GM18861 (cell line): ENCODE results near the gene NCMAP.

Experiments
- ATAC-seq: cut with Tn5 transposase; IDR thresholded peaks from one replicate; pipeline ENCODE4 v1.9.1; 2021; ENCODE audit not compliant: unreplicated experiment

NCMAP gene

GRCh38 chr1:24570265-24571125 is 14.6 kb downstream of the NCMAP start:
- ATAC-seq: no peak

- no peak for ATAC-seq
Observed at GRCh38 chr1:24572301-24572700, 16.4 kb downstream of the NCMAP start.

- no peak for ATAC-seq
Observed at GRCh38 chr1:24575905-24576587, 20.2 kb downstream of the NCMAP start.

DNA sequence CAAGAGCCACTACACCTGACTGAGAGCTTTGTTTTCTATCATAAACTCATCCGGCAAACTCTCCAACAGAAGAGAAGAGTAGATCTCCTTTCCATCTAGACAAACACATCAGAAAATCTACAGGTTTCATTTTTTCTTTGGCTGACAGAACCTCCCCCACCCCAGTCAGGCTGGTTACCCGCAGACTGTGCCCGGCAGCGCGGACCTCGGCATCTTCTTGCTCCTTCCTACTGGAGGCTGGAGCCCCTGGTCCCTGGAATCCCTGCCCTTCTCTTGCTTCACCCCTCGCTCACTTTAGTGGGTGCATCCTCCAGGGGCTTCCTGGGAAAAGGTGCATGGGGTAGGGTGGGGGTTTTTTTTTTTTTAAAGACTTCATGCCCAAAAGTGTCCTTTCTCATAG is 23.0 kb downstream of the NCMAP start:
- ATAC-seq: no peak

- ATAC-seq: no peak
Observed at GRCh38 chr1:24580756-24581155, 24.9 kb downstream of the NCMAP start.

DNA sequence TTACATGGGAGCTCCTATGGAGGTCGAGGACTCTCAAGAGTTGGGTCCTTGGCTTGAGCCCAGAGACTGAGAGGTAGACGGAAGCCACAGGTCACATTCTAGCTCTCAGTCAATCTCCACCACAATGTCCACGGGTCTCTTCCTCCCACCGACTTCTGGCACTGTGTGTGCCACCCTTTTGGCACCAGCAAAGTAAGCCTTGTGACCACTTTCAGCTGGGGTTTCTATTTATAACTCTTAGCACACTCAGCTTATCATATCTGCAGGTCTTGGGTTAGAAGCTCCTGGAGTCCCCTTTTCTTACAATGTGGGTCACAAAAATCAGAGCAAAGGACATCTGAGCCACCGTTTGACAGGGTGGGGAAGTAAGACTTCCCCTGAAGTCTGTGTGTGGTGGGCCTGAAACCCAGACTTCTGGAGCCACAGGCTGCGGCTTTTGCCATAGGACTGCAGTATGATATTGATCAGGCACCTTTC is 28.3 kb downstream of the NCMAP start:
- no peak for ATAC-seq

GRCh38 chr1:24586119-24586518 is 30.2 kb downstream of the NCMAP start:
- no peak for ATAC-seq

GRCh38 chr1:24586970-24587820 is 31.3 kb downstream of the NCMAP start:
- peak; percentile 66 for ATAC-seq

- no peak for ATAC-seq
Observed at GRCh38 chr1:24588573-24588972, 32.7 kb downstream of the NCMAP start.

GRCh38 chr1:24589200-24589599 is 33.3 kb downstream of the NCMAP start:
- ATAC-seq: no peak

GRCh38 chr1:24591781-24592180 is 35.9 kb downstream of the NCMAP start:
- no peak for ATAC-seq

- no peak for ATAC-seq
Observed at GRCh38 chr1:24594328-24594598, 38.4 kb downstream of the NCMAP start.

DNA sequence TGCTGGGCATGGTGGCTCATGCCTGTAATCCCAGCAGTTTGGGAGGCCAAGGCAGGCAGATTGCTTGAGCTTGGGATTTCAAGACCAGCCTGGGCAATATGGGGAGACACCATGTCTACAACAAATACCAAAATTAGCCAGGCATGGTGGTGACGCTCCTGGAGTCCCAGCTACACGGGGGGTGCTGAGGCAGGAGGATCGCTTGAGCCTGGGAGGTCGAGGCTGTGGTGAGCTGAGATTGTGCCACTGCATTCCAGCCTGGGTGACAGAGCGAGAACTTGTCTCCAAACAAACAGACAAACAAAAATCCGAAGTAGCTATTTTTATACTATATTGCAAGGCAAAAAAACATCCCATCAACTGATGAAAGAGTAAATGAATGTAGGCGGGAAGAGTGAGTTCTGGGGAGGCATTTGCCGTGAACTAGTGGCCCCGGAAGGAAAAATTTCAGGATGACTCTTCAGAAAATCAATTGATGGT is 40.6 kb downstream of the NCMAP start:
- ATAC-seq: no peak

- no peak for ATAC-seq
Observed at GRCh38 chr1:24599265-24599664, 43.4 kb downstream of the NCMAP start.

- ATAC-seq: no peak
Observed at GRCh38 chr1:24600551-24600950, 44.7 kb downstream of the NCMAP start.

DNA sequence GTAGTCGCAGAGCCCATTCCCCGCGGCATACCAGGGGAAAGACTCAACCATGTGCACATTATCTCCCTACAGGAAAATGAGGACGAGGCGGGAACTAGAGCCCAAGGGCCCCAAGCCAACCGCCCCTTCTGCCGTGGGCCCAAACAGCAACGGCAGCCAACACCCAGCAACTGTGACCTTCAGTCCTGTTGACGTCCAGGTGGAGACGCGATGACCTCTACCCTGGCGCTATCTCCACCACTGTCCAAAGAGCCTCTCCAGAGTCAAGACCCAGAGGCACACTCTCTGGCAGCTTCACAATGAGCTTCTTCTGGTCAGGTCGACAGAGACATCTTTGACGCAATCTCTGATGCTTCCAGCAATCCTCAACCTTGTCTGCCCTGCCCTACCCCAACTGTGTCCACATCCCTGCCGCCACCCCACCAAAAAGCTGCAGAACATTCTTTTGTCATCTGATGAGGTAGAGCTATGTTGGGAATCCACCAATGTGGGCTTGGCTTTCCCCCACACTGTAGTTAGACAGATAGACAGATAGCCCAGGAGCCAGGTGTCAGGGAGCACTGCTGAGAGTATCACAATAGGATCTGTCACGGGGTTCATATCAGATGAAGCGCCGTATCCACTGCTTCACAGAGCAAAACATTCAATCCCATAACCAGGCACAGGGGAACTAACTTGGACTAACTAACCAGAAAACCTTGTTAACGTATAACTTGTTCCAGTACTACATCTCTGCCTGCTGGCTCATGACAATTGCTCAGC is 49.8 kb downstream of the NCMAP start:
- ATAC-seq: no peak

- no peak for ATAC-seq
Observed at GRCh38 chr1:24606296-24606605, 50.4 kb downstream of the NCMAP start.

DNA sequence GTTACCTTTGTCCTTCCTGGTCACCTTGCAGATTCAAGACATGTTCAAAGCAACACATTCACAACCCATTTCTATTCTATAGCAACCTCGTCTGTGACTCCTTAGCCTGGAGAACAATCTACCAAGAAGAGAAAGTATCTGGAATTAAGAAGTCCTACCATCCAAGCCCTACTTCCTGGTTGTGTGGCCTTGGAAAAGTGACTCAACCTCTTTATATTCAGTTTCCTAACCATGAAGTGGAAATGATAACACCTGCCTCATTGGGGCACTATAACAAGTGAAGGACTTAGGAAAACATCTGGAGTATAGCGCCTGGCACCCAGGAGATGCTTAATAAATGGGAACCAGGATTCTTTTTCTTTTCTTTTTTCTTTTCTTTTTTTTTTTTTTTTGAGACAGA is 50.7 kb downstream of the NCMAP start:
- no peak for ATAC-seq

DNA sequence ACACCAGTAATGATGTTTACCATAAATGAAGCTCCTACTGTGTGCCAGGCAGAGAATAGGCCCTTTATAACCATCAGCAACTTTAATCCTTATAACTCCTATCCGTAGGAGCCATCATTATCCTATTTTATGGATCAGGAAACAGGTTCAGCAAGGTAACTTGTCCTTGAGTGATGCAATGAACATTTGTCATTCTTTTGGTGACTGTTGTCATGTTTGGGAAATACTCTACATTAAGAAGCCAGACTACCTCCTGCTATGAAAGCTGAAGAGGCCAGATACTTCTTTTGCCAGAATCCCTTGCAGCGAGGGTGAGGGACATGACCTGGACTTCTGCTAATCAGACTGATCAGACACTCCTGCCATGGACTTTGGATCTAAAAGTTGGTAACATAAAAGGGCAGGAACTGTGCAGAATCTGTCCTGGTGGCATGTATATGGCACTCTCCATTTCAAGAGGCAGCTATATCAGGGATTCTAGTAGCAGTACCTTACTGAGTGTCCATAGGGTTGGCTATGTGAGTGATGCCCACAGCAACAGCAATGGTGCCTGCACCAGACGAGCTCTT is 54.1 kb downstream of the NCMAP start:
- no peak for ATAC-seq

GRCh38 chr1:24619376-24619775 is 63.5 kb downstream of the NCMAP start:
- no peak for ATAC-seq

DNA sequence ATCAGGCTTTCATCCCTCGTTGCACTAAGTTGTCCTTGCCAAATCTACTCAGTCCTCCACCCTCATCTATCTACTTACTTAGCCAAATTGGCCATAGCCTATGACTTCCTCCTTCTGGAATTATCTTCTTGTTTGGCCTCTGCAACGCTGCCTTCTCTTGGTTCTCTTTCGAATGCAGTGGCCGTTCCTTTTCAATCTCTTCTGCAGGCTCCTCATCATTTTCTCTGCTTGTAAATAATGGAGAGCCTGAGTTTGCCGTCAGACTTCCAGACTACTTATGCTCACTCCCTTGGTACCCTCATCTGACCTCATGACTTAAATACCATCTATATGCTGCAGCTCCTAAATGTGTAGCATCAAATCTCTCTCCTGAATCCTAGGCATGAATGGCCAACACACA is 64.8 kb downstream of the NCMAP start:
- ATAC-seq: no peak
